Trophoblast cell (in vitro differentiated cells and primary cell): Measurements from ENCODE around the gene CRYGS.
"Not testable (repeated sequence)": the region's sequence is repeated elsewhere in the genome, so short reads cannot be mapped to it uniquely, and the experiment has no call there.

ENCODE experiments used
- DNase-seq, 2 donors: peaks; one replicate each; pipeline ENCODE4 v3.0.0-alpha.2; 2016
- H2AFZ ChIP-seq: 2 replicates; pipeline ENCODE4 v1.6.1; 2013; ENCODE audit warnings: low read length, moderate library complexity, mild to moderate bottlenecking; ENCODE audit not compliant: insufficient read depth, poor library complexity
- H2AK5ac ChIP-seq: 2 replicates; pipeline ENCODE4 v1.6.1; 2013; ENCODE audit warnings: mild to moderate bottlenecking, low read length
- H2BK120ac ChIP-seq: 2 replicates; pipeline ENCODE4 v1.6.1; 2013; ENCODE audit warnings: low read length, mild to moderate bottlenecking, moderate library complexity; ENCODE audit not compliant: insufficient read depth, poor library complexity
- H2BK12ac ChIP-seq: 2 replicates; pipeline ENCODE4 v1.6.1; 2013; ENCODE audit warnings: mild to moderate bottlenecking, low read length, moderate library complexity
- H2BK5ac ChIP-seq: 2 replicates; pipeline ENCODE4 v1.6.1; 2013; ENCODE audit warnings: low read length, low read depth, moderate library complexity, mild to moderate bottlenecking; ENCODE audit not compliant: poor library complexity
- H3K14ac ChIP-seq: 2 replicates; pipeline ENCODE4 v1.6.1; 2013; ENCODE audit warnings: mild to moderate bottlenecking, low read length
- H3K18ac ChIP-seq: 2 replicates; pipeline ENCODE4 v1.6.1; 2013; ENCODE audit warnings: mild to moderate bottlenecking, low read length
- H3K23ac ChIP-seq: 2 replicates; pipeline ENCODE4 v1.6.1; 2013; ENCODE audit warnings: low read length
- H3K27ac ChIP-seq: 2 replicates; pipeline ENCODE4 v1.5.1; 2013; ENCODE audit warnings: low read depth, mild to moderate bottlenecking, inconsistent platforms, low read length, moderate library complexity
- H3K27me3 ChIP-seq: 2 replicates; pipeline ENCODE4 v1.6.1; 2013; ENCODE audit warnings: inconsistent platforms, mild to moderate bottlenecking, low read length, moderate library complexity; ENCODE audit not compliant: insufficient read depth
- H3K36me3 ChIP-seq, 2 experiments: 1 replicate in 1 of 2; 2 replicates in 1 of 2; pipeline ENCODE4 v1.6.1; 2013; ENCODE audit warnings: low read length in 2 of 2, mild to moderate bottlenecking in 2 of 2, moderate library complexity in 1 of 2; ENCODE audit not compliant: insufficient read depth in 2 of 2, control insufficient read depth in 1 of 2
- H3K4ac ChIP-seq: 2 replicates; pipeline ENCODE4 v1.6.1; 2013; ENCODE audit warnings: low read depth, mild to moderate bottlenecking, low read length, moderate library complexity
- H3K4me1 ChIP-seq, 2 experiments: 1 replicate in 1 of 2; 2 replicates in 1 of 2; pipeline ENCODE4 v1.6.1; 2013; ENCODE audit warnings: low read length in 2 of 2, mild to moderate bottlenecking in 2 of 2, moderate library complexity in 1 of 2; ENCODE audit not compliant: insufficient read depth in 2 of 2, control insufficient read depth in 1 of 2
- H3K4me2 ChIP-seq: 2 replicates; pipeline ENCODE4 v1.6.1; 2013; ENCODE audit warnings: inconsistent platforms, mild to moderate bottlenecking, low read length, moderate library complexity
- H3K4me3 ChIP-seq: 2 replicates; pipeline ENCODE4 v1.5.1; 2013; ENCODE audit warnings: mild to moderate bottlenecking, low read depth, low read length, inconsistent platforms
- H3K79me1 ChIP-seq: one replicate; pipeline ENCODE4 v1.6.1; 2013; ENCODE audit warnings: low read length
- H3K79me2 ChIP-seq: 2 replicates; pipeline ENCODE4 v1.6.1; 2013; ENCODE audit warnings: low read length, mild to moderate bottlenecking; ENCODE audit not compliant: control insufficient read depth, insufficient read depth, poor library complexity
- H3K9ac ChIP-seq: 2 replicates; pipeline ENCODE4 v1.6.1; 2013; ENCODE audit warnings: mild to moderate bottlenecking, low read length
- H3K9me3 ChIP-seq: 2 replicates; pipeline ENCODE4 v1.6.1; 2013; ENCODE audit warnings: low read depth, mild to moderate bottlenecking, control low read depth, inconsistent platforms, low read length; ENCODE audit not compliant: insufficient read depth
- H4K12ac ChIP-seq: 2 replicates; pipeline ENCODE4 v1.6.1; 2013; ENCODE audit warnings: low read depth, mild to moderate bottlenecking, low read length, moderate library complexity
- H4K8ac ChIP-seq: 2 replicates; pipeline ENCODE4 v1.6.1; 2013; ENCODE audit warnings: low read depth, mild to moderate bottlenecking, low read length, moderate library complexity
- H4K91ac ChIP-seq: one replicate; pipeline ENCODE4 v1.6.1; 2013; ENCODE audit warnings: low read depth, mild to moderate bottlenecking, low read length, moderate library complexity
- WGBS: extraction: QIAGEN DNeasy Blood & Tissue Kit; methylation state at CpG from one replicate; pipeline ENCODE4 v1.1.7; 2013; ENCODE audit warnings: missing lambda C conversion rate; ENCODE audit not compliant: insufficient read length, insufficient coverage; ENCODE audit errors: extremely low coverage; 5-methylcytosine and 5-hydroxymethylcytosine counted together

The CRYGS gene

GRCh38 chr3:186498022-186498421, 46.2 kb downstream of the CRYGS start:
- not testable (repeated sequence) for H3K9ac ChIP-seq, H2BK5ac ChIP-seq, H4K12ac ChIP-seq, H3K36me3 ChIP-seq, H3K18ac ChIP-seq, H2BK12ac ChIP-seq, H3K79me2 ChIP-seq, H3K4me2 ChIP-seq, H2AFZ ChIP-seq, H4K91ac ChIP-seq, H4K8ac ChIP-seq, H3K4me1 ChIP-seq, H3K27me3 ChIP-seq, H2AK5ac ChIP-seq, H3K14ac ChIP-seq, H3K4me3 ChIP-seq, H3K4ac ChIP-seq, H3K79me1 ChIP-seq, DNase-seq, H2BK120ac ChIP-seq, H3K27ac ChIP-seq, H3K23ac ChIP-seq, H3K9me3 ChIP-seq
- WGBS: no CpG with 5 or more reads among the region's 2 CpGs

- Histone ChIP-seq H3K79me1 (no peaks in the 10 kb centered on the region), H3K18ac (no peak overlapping the region), H3K27ac (no peak overlapping the region), H3K4me2 (no peak overlapping the region), H3K14ac (no peak overlapping the region), H3K4me3 (no peak overlapping the region), H2BK120ac (no peak overlapping the region), H3K27me3 (no peaks in the 10 kb centered on the region), H3K79me2 (no peaks in the 10 kb centered on the region), H3K9ac (no peak overlapping the region), H3K4ac (no peak overlapping the region), H4K91ac (no peak overlapping the region), H2BK5ac (no peak overlapping the region), H2AK5ac (no peak overlapping the region), H2BK12ac (no peak overlapping the region), H3K9me3 (peaks cover 2% of the 10 kb centered on the region), H4K12ac (no peak overlapping the region), H3K36me3 (no peaks in the 10 kb centered on the region), H3K23ac (no peak overlapping the region), H2AFZ (no peak overlapping the region), H3K4me1 (no peaks in the 10 kb centered on the region), H4K8ac (no peak overlapping the region)
- WGBS: no CpG with 5 or more reads among the region's 4 CpGs
- DNase-seq: no peak
Observed at GRCh38 chr3:186497608-186498007, 46.6 kb downstream of the CRYGS start.

- no peaks in the 10 kb centered on the region for H3K4me1 ChIP-seq
Observed at GRCh38 chr3:186496635-186497034, 47.5 kb downstream of the CRYGS start.

GRCh38 chr3:186496016-186496415, 48.2 kb downstream of the CRYGS start:
- H3K27ac ChIP-seq: no peak overlapping the region
- no peak overlapping the region for H3K4me2 ChIP-seq
- H2AFZ ChIP-seq: no peak overlapping the region
- no peak overlapping the region for H4K91ac ChIP-seq
- no peaks in the 10 kb centered on the region for H3K79me1 ChIP-seq
- H3K4me3 ChIP-seq: peak overlapping the region; percentile 26
- no peak overlapping the region for H3K23ac ChIP-seq
- WGBS: no CpG with 5 or more reads among the region's 3 CpGs
- H3K9ac ChIP-seq: no peak overlapping the region
- H3K79me2 ChIP-seq: no peaks in the 10 kb centered on the region
- no peak overlapping the region for H3K14ac ChIP-seq
- H3K36me3 ChIP-seq: no peaks in the 10 kb centered on the region
- H2AK5ac ChIP-seq: no peak overlapping the region
- no peak overlapping the region for H4K8ac ChIP-seq
- no peak overlapping the region for H4K12ac ChIP-seq
- H3K18ac ChIP-seq: no peak overlapping the region
- no peak overlapping the region for H2BK120ac ChIP-seq
- peaks cover 2% of the 10 kb centered on the region for H3K9me3 ChIP-seq
- no peaks in the 10 kb centered on the region for H3K4me1 ChIP-seq
- H2BK12ac ChIP-seq: no peak overlapping the region
- no peaks in the 10 kb centered on the region for H3K27me3 ChIP-seq
- DNase-seq: no peak
- H3K4ac ChIP-seq: no peak overlapping the region
- no peak overlapping the region for H2BK5ac ChIP-seq

More at GRCh38 chr3:186496635-186497034, 47.5 kb downstream of the CRYGS start:
- Histone ChIP-seq H2BK120ac (no peak overlapping the region), H3K18ac (no peak overlapping the region), H2BK5ac (no peak overlapping the region), H3K14ac (no peak overlapping the region), H3K4ac (no peak overlapping the region), H3K27me3 (no peaks in the 10 kb centered on the region), H3K9ac (no peak overlapping the region), H2AFZ (no peak overlapping the region), H3K4me3 (no peak overlapping the region), H4K91ac (no peak overlapping the region), H4K12ac (no peak overlapping the region), H3K4me2 (no peak overlapping the region), H3K79me1 (no peaks in the 10 kb centered on the region), H3K23ac (no peak overlapping the region), H4K8ac (no peak overlapping the region), H3K79me2 (no peaks in the 10 kb centered on the region), H3K27ac (no peak overlapping the region), H3K9me3 (peaks cover 2% of the 10 kb centered on the region), H3K36me3 (no peaks in the 10 kb centered on the region), H2BK12ac (no peak overlapping the region), H2AK5ac (no peak overlapping the region)
- no peak for DNase-seq
